ES-I3 (cell line): ENCODE results near the gene ARTN.

Source experiments
- H3K36me3 ChIP-seq: 2 replicates; pipeline ENCODE4 v1.6.1; 2013; ENCODE audit warnings: mild to moderate bottlenecking, low read length, control low read depth, moderate library complexity; ENCODE audit not compliant: insufficient read depth
- H3K4me1 ChIP-seq: 2 replicates; pipeline ENCODE4 v1.6.1; 2013; ENCODE audit warnings: mild to moderate bottlenecking, control low read depth, low read length; ENCODE audit not compliant: insufficient read depth
- H3K9ac ChIP-seq: 2 replicates; pipeline ENCODE4 v1.6.1; 2013; ENCODE audit warnings: low read depth, mild to moderate bottlenecking, low read length, moderate library complexity
- H3K9me3 ChIP-seq: 2 replicates; pipeline ENCODE4 v1.6.1; 2013; ENCODE audit warnings: mild to moderate bottlenecking, low read length, moderate library complexity; ENCODE audit not compliant: control insufficient read depth, insufficient read depth

The ARTN gene

DNA sequence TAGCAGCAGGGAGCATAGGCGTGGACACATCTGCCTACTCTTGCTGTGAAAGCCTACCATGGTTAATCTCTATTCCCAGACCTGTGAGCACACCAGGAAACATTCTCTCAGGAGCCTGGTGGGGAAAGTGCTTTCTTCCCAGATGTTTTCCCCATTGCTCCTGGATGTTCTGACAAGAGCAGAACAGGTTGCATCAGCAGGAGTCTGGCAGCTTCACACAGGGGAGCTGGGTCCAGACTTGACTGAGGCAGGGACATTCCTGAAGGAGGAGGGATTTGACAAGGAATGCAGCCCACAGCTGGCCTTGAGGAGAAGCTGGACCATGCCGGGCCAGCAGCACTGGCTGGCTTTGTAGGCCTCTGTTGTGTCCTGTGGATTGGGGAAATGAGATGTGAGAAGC is 21.0 kb upstream of the ARTN start:
- H3K36me3 ChIP-seq = no peaks in the 10 kb centered on the region
- H3K9me3 ChIP-seq = no peaks in the 10 kb centered on the region
- no peak overlapping the region for H3K9ac ChIP-seq
- H3K4me1 ChIP-seq = peaks cover 22% of the 10 kb centered on the region

- Histone ChIP-seq H3K9ac (no peak overlapping the region), H3K4me1 (peaks cover 22% of the 10 kb centered on the region), H3K36me3 (no peaks in the 10 kb centered on the region), H3K9me3 (no peaks in the 10 kb centered on the region)
Observed at GRCh38 chr1:43913051-43913501, 20.5 kb upstream of the ARTN start.

GRCh38 chr1:43913666-43914360 is 19.8 kb upstream of the ARTN start:
- no peaks in the 10 kb centered on the region for H3K9me3 ChIP-seq
- H3K4me1 ChIP-seq = peaks cover 22% of the 10 kb centered on the region
- H3K9ac ChIP-seq = no peak overlapping the region
- H3K36me3 ChIP-seq = no peaks in the 10 kb centered on the region

DNA sequence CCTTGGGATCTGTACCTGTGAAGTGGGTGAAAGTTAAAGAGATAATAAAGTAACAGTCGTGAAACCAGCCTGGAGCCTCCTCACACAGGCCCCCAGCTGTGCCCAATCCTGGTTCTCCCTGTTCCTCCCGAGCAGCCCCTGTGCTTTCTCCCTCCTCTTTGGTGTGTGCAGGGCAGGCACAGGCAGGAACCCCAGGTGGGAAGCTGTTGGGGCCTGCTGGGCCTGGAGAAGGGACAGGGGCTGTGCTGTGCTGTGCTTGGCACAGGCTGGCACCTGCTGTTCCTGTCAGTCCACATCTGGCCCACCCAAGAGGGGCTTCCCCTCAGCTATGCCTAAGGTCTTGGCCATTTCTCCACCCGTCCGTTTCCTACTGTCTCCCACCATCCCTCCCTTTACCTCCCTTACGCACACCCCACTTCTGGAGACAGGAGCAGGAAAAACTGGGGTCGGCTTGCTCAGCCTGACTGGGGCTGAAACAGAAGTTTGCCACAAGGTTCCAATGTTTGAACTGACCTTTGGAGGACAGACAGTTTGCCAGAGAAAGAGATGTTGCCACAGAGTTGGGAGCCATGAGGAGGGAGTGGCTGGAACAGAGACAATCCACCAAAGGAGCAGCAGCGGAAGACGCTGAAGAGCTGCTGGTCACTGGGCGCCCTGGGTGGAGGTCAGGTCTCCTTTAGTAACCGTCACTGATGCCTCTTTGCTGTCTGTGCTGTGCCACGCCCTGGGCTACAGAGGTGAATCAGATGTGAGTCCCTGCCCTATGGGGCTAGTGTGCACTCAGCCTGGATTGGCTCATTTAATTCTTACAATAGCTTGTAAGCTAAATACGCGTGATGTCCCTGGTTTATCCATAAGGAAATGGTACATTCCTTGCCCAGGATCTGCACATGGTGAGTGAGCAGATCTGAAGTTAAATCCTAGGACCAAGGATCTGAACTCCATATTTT is 18.8 kb upstream of the ARTN start:
- Histone ChIP-seq H3K4me1 (peaks cover 22% of the 10 kb centered on the region), H3K36me3 (no peaks in the 10 kb centered on the region), H3K9ac (no peak overlapping the region), H3K9me3 (no peaks in the 10 kb centered on the region)

DNA sequence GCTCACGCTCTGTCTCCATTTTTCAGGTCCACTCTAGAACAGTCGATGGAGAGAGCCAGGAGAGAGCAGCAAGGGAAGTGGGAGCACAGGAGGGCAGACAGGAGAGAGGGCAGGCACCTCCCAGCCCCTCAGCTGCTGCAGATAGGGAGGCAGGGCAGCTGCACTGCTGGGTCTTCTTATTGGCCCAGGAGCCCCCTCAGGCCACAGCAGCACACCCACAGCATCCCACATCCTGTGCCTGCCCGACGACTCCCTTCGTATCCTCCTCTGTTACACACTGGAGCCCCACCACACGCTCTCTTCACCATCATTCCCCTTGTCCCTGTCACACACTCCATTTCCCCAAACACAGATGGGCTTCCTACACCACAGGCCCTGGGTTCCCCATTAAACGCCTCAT is 13.7 kb upstream of the ARTN start:
- no peaks in the 10 kb centered on the region for H3K4me1 ChIP-seq
- no peak overlapping the region for H3K9ac ChIP-seq
- no peaks in the 10 kb centered on the region; the same call in 1 of the 2 replicates for H3K36me3 ChIP-seq
- no peaks in the 10 kb centered on the region for H3K9me3 ChIP-seq

- Histone ChIP-seq H3K9me3 (no peaks in the 10 kb centered on the region), H3K36me3 (no peaks in the 10 kb centered on the region; the same call in 1 of the 2 replicates), H3K4me1 (no peaks in the 10 kb centered on the region), H3K9ac (no peak overlapping the region)
Observed at GRCh38 chr1:43921022-43921421, 12.6 kb upstream of the ARTN start.

- H3K9ac ChIP-seq = no peak overlapping the region
- H3K36me3 ChIP-seq = no peaks in the 10 kb centered on the region; the same call in 1 of the 2 replicates
- no peaks in the 10 kb centered on the region for H3K9me3 ChIP-seq
- H3K4me1 ChIP-seq = 0 out of 2 replicates have a peak, but pooled peaks cover 5% of the 10 kb centered on the region
Observed at GRCh38 chr1:43924516-43924915, 9.1 kb upstream of the ARTN start.

GRCh38 chr1:43925846-43926245 is 7.8 kb upstream of the ARTN start:
- peaks cover 15% of the 10 kb centered on the region for H3K4me1 ChIP-seq
- no peaks in the 10 kb centered on the region for H3K9me3 ChIP-seq
- no peak overlapping the region for H3K9ac ChIP-seq
- H3K36me3 ChIP-seq = no peaks in the 10 kb centered on the region; the same call in 1 of the 2 replicates

DNA sequence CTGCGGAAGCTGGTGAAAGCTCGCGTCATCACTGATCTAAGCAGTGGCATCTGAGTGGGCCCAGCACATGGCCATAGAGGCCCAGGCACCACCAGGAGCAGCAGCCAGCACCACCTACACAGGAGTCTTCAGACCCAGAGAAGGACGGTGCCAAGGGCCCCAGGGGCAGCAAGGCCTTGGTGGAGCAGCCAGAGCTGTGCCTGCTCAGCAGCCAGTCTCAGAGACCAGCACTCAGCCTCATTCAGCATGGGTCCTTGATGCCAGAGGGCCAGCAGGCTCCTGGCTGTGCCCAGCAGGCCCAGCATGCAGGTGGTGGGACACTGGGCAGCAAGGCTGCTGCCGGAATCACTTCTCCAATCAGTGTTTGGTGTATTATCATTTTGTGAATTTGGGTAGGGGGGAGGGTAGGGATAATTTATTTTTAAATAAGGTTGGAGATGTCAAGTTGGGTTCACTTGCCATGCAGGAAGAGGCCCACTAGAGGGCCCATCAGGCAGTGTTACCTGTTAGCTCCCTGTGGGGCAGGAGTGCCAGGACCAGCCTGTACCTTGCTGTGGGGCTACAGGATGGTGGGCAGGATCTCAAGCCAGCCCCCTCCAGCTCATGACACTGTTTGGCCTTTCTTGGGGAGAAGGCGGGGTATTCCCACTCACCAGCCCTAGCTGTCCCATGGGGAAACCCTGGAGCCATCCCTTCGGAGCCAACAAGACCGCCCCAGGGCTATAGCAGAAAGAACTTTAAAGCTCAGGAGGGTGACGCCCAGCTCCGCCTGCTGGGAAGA is 3.2 kb upstream of the ARTN start:
- H3K36me3 ChIP-seq = no peaks in the 10 kb centered on the region
- H3K4me1 ChIP-seq = peaks cover 25% of the 10 kb centered on the region
- no peak overlapping the region for H3K9ac ChIP-seq
- H3K9me3 ChIP-seq = no peaks in the 10 kb centered on the region

GRCh38 chr1:43930949-43931275 is 2.7 kb upstream of the ARTN start:
- H3K4me1 ChIP-seq = peaks cover 27% of the 10 kb centered on the region
- no peaks in the 10 kb centered on the region for H3K9me3 ChIP-seq
- no peak overlapping the region for H3K9ac ChIP-seq
- no peaks in the 10 kb centered on the region for H3K36me3 ChIP-seq

DNA sequence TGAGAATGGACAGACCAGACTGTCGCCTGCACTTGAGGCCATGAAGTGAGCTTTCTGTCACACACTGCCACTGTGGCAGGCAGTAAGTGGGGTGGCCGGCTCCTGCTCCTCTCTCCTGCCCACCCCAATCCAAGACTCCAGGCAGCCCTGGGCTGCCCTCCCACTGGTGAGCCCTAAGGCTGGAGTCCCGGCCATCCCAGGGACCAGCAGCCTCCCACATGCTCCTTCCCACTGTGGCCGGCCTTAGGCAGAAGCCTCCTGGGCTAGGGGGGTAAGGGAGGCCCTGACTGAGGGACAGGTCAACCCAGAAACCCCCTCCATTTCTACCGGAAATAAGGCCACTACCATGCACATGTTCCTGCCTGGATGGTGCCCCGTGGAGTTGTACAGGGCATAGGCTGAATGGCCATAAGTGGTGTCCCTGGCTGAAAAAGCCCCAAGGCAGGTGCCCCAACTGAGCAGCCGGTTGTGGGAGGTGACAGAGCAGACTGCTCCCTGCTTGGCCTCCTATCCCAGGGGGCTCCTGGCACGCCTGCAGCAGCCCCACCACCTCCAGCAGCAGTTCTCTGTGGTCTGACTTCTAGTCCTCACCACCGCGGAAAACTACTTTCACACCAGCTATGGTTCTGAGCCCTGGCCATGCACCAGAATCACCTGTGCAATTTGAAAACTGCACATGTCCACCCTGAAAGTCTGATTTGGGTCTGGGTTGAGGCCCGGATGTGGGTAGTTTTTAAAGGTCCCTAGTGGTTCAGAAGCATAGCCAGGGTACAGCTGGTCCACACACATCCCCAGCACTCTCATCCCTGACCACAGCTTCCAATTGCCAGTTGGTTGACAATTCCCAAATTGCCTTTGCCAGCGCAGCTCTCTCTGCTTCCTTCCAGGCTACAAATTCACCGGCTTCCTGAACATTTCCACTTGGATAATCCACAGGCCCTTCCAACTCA is 1.6 kb upstream of the ARTN start:
- no peaks in the 10 kb centered on the region for H3K36me3 ChIP-seq
- peaks cover 27% of the 10 kb centered on the region for H3K4me1 ChIP-seq
- H3K9ac ChIP-seq = no peak overlapping the region
- H3K9me3 ChIP-seq = no peaks in the 10 kb centered on the region

DNA sequence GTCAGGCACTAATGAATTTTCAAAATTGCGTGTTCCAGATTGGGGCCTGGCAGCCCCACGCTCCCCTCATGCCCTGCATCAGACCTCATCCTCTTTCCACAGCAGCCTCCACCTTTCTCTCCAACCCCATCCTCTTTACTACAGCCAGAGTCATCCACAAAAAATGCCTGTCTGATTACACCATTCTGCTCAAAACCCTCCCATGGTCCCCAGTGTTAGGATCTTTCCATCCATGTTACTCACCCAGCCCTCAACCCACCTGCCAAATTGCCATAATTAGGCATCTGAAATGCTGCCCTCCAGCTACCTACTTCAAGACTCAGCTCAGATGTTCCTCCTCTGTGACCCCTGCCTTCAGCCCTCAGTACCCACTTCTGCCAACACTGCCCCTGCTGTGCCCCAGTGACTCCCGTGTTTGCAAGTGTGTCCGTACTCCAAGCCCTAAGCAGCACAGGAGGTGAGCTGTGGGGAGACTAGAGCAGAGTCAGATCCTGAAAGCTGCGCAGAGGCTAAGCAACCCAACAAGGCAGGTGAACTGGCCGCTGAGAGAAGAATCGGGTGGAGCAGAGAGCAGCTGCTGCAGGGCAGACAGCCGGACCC is 715 bp upstream of the ARTN start:
- H3K9me3 ChIP-seq = no peaks in the 10 kb centered on the region
- peak overlapping the region; percentile 77 for H3K9ac ChIP-seq
- H3K4me1 ChIP-seq = peaks cover 23% of the 10 kb centered on the region
- H3K36me3 ChIP-seq = no peaks in the 10 kb centered on the region
